Kasumi-1 (cell line): ENCODE results near the gene ATRIP.

Source experiments
- DNase-seq, 2 experiments: peaks; one replicate each; lab custom pipeline; 2025; lab: John Stamatoyannopoulos, UW

The ATRIP gene

GRCh38 chr3:48504051-48504946 is 57.8 kb downstream of the ATRIP start, which contains the start of gene SHISA5:
SHISA5 (minus strand) TSS chr3:48504174; CDS start chr3:48504094, 80 bp downstream.
- no peak for DNase-seq

GRCh38 chr3:48505146-48505545 is 58.6 kb downstream of the ATRIP start:
- DNase-seq, result no peak

GRCh38 chr3:48505968-48506504 is 59.5 kb downstream of the ATRIP start:
- no peak for DNase-seq

- peak; percentile 44 to 74 for DNase-seq
Measured at GRCh38 chr3:48507256-48508061, 60.9 kb downstream of the ATRIP start.

- no peak for DNase-seq
Measured at GRCh38 chr3:48511551-48511950, 65.0 kb downstream of the ATRIP start.

GRCh38 chr3:48514431-48515227 is 68.1 kb downstream of the ATRIP start:
- DNase-seq, result no peak
